DMS 273 treated with DMSO at 0.1 percent for 48 hours (cell line): Measurements from ENCODE around the gene MINDY1.

ENCODE experiments used
- DNase-seq: peaks from one replicate; lab custom pipeline; 2025; lab: John Stamatoyannopoulos, UW

MINDY1 gene

DNA sequence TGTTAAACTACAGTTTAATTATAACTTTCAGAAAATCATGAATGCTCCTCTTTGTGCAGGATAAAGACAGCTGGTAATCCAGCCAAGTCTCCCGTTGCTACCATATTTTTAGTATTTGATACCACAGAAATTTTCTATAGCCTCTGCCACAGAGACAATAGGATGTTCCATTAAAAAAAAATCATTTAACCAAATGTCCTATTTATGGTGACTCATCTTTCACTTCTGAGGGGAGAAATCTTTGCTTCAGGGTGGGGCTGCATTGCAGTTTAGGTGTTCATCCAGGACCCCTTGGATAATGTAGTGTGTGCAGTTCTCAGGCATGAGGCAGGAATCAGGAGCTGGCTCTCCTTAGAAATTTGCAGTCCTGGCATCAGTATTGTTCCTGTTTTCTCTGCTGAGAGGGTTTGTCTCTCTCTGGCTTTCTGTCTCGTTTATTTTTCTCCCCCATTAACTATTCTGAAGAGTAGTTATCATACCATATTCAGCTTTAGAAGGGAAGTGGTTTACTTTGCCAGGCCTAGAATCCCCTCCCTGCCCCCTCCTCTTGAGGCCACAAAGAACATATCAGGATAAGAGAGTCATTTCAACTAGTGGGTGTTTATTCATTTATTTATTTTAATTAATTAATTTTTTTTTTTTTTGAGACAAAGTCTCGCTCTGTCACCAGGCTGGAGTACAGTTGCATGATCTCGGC lies 4.6 kb upstream of the MINDY1 start:
- DNase-seq = no peak

DNA sequence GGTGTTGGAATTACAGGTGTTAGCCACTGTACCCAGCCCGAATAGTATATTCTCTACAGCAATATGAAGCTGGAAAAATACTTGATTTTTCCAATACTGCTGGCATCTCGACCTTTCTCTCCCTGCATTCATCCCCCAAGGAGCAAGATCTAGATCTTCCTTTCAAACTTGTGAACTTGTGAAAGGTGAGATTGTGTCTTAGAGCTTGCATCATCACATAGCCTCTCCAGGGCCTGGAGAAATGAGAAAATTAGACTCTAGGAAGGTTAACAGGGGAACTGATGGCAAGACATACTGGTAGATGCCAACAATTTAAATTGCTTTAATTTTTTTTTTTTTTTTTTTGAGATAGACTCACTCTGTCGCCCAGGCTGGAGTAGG lies 3.6 kb upstream of the MINDY1 start:
- no peak for DNase-seq

DNA sequence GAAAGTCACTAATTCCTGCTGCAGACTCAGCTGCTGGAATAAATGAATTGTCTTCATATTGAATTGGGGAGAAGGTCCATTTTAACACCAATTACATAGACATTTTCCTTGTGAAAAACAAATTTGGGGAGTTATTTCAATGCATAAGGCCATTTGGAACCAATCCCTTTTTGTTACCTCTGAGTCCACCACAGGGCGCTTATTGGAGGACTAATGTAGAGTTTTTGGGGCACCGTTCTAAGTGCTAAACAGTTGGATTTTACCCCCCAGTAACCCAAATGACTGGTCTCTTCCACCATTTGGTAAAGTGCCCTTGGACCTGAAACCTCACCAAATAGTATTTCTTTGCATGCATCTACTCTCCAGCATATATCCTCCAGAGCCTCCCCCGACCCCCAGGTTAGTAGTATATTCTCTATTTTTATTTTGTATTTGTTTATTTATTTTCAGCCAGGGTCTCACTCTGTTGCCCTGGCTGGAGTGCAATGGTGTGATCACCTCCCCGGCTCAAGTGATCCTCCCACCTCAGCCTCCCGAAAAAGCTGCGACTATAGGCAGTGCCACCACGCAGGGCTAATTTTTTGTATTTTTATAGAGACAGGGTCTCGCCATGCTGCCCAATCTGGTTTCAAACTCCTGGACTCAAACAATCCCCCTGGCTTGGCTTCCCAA lies 3.1 kb upstream of the MINDY1 start:
- DNase-seq = no peak

DNA sequence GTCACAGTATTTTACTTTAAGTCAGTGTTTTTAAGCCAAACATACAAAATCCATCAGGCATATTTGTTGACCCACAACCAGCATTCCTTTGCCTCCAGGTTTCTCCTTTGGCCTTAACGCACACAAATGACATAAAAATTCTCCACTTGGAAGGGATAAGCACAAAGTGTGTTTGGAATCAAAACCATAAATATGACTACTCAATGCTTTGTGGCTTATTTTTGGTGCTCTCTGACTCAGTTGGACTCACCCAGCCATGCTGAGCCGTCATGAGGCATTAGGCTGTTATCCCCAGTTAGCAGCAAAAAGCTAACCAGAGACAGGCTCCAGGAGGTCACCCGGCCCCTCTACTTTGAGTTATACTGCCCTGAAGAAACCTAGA lies 2.5 kb upstream of the MINDY1 start:
- no peak for DNase-seq

DNA sequence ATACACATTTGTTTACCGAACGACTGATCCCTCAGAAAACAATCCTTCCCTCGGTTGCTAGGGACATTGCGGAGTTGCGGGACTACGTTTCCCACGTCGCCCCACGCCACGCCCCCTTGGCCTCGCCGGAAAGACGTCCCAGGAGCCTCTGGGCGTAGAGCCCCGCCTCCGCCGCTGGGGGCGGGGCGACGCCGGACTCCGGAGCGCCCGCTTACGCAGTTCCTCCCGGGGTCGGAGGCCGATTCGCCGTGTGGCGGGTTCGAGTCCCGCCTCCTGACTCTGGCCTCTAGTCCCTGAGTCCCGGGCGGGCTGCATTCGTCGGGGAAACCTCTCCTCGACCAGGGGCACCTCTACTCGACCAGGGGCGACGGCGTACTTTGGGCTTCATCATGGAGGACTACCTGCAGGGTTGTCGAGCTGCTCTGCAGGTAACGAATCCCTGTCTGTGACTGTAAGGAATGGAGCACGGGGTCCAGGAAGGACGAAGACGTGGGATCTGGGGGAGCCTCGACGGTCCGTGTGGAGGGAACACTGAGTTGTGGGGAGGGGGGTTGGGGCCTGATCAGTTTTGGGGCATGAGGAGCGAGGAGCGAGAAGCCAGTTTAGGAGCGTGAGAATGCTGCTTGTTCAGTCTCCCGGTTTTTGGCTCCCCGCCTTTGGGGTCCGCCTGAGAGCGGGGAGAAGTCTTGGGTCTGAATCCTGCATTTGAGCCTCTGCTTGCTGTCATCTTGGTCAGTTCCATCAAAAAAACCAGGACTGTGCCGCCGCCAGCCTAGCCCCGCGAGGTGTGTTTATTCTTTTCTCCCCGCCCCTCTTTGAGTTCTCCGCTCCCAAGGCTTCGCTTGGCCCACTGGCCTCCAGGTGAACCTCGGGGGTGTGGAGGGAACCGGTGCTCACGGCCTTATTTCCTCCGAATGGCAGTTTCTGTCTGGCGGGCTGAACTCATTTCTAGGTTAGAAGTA lies 1.8 kb upstream of the MINDY1 start, which contains the start of gene PRUNE1:
Gene PRUNE1 (plus strand): TSS at position 206 of the 962 bp plus-strand sequence. CDS start 184 bp downstream, at position 390.
- peak; percentile 100 for DNase-seq

DNA sequence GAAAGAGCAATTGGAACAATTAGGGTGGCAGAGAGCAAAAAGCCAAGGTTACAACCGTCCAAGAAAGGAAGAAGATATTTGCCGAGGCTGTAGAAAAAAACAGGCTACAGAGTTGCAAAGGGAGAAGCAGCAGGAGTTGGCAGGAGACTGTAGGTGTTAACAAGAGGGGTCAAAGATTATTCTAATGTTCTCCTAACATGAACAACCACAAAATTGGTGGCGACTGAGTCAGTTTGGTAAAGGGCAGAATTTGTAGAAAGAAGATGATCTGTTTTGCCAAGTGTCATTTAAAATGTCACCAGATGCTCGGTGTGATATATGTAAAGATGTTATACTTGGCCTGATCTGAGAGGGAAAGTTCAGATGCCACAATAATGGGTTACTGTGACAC lies 1.1 kb upstream of the MINDY1 start:
- DNase-seq = no peak

DNA sequence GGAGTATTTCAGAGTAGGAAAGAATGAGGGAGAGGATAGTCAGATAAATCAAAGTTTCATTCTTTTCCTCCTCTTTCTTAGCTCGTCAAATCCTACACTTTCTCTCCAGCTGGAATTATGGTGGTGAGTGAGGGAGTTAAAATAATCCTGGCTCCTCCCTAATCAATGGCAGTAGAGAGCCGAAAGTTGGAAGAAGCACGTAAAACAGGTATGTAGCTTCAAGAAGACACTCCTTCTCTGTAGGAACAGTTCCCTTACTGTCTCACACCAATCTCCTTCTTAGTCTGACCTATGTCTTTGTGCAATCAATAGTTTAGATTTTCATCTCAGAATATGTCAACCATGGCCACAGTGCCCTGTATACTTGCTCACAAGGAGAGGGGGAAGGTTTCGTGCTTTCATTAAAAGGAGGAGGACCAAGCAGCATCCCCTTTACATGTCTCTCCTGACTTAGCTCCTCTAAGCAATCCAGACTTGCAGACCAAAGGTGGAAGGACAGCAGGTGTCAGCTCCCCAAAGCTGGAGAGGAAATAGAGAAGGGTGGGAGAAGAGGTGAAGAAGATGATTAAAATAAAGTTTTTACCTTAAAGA lies 878 bp downstream of the MINDY1 start:
- DNase-seq = no peak

DNA sequence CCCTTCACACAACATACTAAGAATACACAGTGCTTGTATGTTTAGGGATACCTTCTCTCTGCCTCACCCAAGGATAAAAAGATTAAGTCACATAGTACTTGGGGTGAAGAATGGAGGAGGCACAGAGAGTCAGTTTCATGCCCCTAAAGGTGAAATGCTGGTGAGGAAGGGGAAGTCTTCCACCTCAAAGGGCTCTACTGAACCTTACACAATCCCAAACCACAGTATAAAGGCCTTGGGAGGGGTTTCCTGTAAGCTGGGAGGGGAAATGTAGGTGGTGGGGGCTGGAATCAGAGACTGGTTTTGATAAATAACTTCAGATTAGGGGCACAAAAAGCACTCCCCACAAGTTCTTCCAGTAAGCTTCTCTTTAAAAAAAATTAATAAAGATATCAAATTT lies 3.5 kb downstream of the MINDY1 start:
- DNase-seq = no peak

DNA sequence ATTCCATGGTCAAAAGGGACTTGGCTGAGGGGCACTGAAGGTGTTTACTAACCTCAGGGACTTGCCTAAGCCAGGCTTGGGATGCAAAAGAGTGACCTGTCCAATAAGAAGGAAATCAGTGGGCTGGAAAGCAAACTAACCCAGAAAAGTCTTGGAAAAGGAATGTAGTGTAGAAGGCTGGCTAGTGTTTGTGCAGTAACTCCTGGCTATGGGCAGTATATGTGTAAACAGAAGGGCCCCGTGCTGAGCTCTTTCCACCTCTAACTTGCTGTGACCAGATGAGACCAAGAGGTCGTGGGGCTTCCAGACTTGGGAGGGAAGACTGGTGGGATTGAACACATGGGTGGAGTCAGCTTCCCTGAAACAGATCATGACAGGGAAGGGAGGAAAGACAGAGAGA lies 4.1 kb downstream of the MINDY1 start:
- DNase-seq = no peak

DNA sequence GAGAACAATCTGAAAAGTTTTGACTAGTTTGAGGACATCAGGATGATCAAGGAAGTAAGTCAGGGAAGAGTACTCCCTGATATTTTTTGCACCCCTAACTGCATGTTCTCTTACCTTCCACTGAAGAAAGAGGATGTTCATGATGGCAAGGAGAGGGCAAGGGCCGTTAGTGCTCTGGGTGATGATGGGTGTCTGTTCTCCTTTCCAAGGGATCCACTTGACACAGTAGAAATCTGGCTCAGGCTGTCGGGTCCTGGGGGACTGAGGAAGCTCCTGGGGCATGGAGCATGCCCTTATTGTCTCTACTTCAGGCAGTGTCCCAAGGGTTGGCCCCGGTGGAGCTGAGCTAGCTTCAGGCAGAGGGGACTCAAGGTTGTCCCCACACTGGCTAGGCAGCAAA lies 4.7 kb downstream of the MINDY1 start:
- no peak for DNase-seq

DNA sequence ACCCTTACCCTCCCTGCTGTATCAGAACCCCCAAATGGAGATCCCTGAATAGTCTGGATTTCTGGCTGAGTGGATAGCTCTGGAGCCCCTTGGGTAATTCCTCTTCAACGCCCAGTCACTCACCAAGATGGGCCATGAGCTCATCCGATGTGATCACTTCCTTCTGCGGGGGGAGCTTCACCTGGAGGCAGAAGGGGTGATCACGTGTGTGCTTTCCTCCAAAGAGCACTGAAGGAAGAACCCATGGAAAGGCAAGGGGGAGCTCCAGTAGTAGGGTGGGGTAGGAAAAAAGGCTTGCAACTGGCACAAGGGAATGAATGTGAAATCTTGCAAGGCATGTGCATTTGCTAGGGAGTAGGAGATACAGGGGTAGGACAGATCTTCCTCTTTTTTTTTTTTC lies 5.1 kb downstream of the MINDY1 start:
- DNase-seq = no peak

DNA sequence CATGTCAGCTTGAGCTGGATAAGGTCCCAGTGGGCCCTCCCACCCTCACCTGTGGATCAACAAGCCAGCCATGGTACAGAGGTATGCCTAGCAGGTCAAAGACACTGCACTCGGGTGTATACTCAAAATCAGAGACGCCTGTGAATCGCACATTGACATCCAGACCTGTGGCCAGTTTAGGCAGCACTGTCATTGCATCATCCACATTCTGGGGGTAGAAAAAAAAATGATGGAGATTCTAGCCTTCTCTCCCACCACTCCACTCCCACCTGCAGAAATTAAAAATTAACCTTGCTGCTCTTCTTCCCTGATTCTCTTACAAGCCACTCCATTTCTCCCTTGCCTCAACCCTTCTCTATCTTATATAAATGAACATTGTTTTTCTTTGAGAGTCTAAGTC lies 6.3 kb downstream of the MINDY1 start:
- DNase-seq = no peak

DNA sequence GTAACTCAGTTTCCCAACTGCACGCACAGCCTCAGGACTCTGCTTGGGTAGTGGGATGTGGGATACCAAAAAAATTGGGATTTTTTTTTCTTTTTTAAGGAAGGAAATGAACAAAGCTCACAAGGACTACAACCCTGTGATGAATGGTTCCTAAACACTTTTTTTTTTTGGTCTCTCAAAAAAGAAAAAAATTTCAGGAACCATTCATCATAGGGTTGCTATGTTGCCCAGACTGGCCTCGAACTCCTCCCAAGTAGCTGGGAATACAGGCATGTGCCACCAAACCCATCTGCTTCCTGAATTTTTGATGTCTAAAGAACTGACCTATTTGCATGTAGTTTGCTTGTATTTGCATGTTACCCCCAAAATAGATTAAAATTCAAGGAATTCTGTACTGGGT lies 6.8 kb downstream of the MINDY1 start:
- DNase-seq = no peak

DNA sequence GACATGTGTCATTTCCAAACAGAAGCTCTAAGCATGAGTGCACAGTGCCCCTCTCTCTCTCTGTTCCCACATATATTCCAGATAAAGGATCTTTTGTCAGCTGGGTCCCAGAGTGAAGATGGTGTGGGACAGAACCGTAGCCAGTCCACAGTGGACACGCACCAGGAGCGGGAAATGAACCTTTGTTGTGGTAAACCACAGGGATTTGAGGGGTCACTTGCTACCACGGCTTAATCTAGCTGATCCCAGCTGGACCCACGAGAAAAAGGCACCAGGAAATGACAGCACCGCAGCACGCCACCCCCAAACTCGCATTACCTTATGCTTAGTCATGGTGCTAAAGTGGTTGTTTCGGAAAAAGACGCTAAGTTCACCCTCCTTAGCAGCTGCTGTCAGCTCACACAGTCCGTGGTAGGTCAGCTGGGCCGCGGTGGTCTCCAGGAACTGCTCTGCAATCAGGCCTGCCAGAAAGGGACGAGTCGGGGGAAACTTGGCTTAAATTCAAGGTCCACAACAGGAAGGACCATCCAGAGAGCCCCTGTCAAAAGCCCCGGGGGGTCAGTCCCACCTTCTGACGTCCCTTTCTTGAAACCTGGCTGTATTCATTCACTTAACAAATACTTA lies 7.5 kb downstream of the MINDY1 start:
- DNase-seq = no peak

DNA sequence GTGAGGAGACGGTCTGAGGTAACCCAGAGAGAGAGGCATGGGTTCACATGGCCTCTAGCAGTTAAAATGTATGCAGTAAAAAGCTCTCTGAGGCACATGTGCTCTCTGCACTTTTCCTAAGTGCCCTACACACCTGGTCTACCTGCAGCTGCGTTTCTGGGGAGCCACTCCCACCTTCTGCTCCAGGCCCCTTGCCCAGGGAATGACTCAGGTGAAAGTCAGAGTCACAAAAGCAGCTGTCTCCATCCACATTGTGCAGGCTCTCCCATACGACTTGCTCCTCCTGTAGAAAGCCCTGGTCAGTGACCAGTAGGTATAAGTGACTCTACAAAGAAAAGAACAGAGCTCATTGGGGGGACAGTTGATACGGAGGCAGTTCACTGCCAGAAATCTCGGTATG lies 8.8 kb downstream of the MINDY1 start:
- DNase-seq = no peak

DNA sequence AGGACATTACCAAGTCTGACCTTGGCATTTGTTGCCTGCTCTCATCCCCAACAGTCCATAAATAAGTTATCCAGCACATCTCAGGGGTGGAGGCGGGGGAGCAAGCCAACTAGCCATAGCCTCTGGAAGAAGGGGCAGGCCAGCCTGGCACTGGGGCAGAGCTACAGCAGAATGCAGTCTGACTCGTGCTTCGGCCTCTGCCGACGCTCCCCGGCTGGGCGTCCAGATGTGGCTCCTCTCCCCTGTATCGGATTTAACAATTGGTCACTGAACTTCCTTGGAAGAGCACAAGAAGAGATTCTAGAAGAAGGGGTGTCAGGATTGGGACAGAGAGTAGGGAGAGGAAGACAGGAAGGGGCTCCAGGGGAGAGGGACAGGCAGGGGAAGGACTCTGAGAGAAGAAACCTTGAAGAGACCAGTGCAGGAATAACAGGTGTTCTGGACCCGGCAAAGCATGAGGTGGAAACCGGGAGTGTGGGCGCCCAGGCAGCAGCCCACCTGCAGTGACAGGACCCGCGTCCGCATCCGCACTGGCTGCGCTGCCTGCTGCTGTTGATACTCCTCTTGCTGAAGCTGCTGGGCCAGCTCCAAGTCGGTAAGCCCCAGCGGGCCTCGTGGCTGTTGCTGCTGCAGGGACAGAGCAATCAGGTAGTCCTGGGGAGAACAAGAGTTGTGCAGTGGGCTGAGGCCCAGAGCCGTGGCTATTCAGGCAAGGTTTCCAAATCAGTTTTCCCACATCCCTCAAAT lies 9.4 kb downstream of the MINDY1 start:
- no peak for DNase-seq

DNA sequence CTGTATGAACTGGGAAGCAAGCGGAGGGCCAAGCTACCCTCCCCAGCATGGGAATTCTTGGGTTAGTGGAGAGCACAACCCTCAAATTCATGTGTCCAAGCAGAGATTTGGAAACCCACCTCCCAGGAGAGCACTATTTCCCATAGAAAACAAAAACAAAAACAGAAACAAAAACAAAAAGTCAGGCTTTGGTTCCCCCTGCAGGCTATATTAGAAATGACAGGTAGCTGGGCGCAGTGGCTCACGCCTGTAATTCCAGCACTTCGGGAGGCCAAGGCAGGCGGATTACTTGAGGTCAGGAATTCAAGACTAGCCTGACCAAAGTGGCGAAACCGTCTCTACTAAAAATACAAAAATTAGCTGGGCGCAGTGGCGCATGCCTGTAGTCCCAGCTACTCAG lies 10.8 kb downstream of the MINDY1 start:
- no peak for DNase-seq

DNA sequence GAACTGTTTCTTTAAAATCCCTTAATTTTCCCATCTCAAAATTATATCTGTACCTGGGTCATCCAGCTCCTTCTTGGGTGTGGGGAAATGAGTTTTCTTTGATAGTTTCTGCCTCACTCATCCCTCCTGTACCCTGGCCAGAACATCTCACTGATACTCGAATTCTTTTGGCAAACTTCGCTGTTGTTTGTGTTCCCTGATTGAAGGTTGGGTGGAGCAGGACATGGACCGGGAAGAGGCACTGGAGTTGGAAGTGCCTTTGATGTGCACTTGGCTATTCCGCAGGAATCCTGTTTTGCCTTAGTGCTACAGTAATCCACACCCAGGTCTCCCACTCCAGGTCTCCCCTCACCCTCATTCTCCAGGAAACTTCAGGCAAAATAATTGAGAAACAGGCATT lies 11.2 kb downstream of the MINDY1 start:
- no peak for DNase-seq

DNA sequence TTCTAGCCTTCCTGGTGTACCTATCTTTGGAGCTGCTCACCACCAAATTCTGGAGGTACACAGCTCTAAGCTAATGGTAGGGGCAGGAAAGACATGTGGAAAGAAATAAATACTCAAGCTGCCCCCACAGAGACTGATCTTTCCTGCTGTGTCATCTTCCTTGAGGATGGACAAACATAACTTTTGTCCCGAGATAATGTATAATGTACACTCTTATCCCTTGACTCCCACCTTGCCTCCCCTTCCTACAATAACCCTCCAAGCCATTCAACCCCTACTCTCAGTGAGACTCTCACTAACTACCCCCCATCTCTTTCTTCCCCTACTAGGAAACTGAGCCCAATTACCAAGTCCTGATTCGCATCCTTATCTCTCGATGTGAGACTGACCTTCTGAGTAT lies 12.5 kb downstream of the MINDY1 start:
- DNase-seq = no peak

DNA sequence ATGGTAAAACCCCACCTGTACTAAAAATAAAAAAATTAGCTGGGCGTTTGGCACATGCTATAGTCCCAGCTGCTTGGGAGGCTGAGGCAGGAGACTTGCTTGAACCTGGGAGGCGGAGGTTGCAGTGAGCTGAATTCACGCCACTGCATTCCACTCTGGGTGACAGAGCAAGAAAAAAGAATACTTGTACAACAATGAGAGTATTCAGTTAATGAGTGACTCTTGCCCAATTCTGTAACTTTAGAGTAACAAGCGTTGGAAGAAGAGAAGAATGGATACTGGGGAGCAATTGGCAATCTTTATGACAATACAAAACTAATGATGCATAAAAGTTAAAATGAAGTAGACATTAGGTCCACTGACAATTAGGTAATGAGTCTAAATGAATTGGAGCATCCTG lies 14.1 kb downstream of the MINDY1 start:
- DNase-seq = no peak

DNA sequence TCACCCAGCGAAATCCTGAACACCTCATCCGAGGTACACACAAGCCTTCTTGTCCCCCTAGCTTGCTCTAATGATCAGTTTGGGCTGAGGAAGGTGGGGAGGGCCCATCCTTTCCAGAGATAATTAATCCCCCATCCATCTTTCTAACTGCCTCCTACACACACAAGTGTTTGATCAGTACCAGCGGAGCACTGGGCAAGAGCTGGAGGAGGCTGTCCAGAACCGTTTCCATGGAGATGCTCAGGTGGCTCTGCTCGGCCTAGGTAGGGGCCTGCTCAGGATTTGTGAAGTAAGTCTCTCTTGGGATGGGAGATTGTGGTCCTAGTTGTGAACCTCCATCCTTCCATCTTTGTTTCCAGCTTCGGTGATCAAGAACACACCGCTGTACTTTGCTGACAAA lies 18.8 kb downstream of the MINDY1 start:
- DNase-seq = no peak
